Uterus (tissue), 2 donors: ENCODE measurements around the gene GALNT2.

Experiments used
- CTCF ChIP-seq, 4 experiments: fragments of 200-600 bp in 2 of 4; fragments of 450-650 bp in 2 of 4; sonication (generic) in 2 of 4; IDR thresholded peaks; one replicate each; pipeline ENCODE4 v1.5.1; 2016 to 2019; ENCODE audit warnings: antibody characterized with exemption in 4 of 4, mild to moderate bottlenecking in 2 of 4, moderate library complexity in 1 of 4
- POLR2A ChIP-seq, 2 donors: fragments of 450-650 bp; IDR thresholded peaks; one replicate each; pipeline ENCODE4 v1.6.1; 2016; ENCODE audit warnings: antibody characterized with exemption in 2 of 2, mild to moderate bottlenecking in 1 of 2, moderate library complexity in 1 of 2

GRCh38 chr1:230146709-230147108 is 79.7 kb downstream of the GALNT2 start:
- no peak for TF ChIP-seq CTCF (IDR thresholded peaks at IDR 0.05)
- TF ChIP-seq POLR2A (IDR thresholded peaks at IDR 0.05) = no peak
